GM12875 (cell line): ENCODE results near the gene TRMU.

Source experiments
- H3K4me3 ChIP-seq: one replicate; pipeline ENCODE4 v1.5.1; 2011; ENCODE audit warnings: low read depth, low read length, control low read depth
- TF ChIP-seq, protein P1 (sequence below): IDR thresholded peaks from 2 replicates; pipeline ENCODE4 v1.5.1; 2011; ENCODE audit warnings: low read depth, mild to moderate bottlenecking, control low read depth, inconsistent platforms, low read length, moderate library complexity, borderline replicate concordance; ENCODE audit not compliant: insufficient read depth

TRMU gene

GRCh38 chr22:46349238-46349637 lies 13.7 kb downstream of the TRMU start:
- no peak overlapping the region for H3K4me3 ChIP-seq
- TF ChIP-seq, protein P1, sequence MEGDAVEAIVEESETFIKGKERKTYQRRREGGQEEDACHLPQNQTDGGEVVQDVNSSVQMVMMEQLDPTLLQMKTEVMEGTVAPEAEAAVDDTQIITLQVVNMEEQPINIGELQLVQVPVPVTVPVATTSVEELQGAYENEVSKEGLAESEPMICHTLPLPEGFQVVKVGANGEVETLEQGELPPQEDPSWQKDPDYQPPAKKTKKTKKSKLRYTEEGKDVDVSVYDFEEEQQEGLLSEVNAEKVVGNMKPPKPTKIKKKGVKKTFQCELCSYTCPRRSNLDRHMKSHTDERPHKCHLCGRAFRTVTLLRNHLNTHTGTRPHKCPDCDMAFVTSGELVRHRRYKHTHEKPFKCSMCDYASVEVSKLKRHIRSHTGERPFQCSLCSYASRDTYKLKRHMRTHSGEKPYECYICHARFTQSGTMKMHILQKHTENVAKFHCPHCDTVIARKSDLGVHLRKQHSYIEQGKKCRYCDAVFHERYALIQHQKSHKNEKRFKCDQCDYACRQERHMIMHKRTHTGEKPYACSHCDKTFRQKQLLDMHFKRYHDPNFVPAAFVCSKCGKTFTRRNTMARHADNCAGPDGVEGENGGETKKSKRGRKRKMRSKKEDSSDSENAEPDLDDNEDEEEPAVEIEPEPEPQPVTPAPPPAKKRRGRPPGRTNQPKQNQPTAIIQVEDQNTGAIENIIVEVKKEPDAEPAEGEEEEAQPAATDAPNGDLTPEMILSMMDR: no peak

DNA sequence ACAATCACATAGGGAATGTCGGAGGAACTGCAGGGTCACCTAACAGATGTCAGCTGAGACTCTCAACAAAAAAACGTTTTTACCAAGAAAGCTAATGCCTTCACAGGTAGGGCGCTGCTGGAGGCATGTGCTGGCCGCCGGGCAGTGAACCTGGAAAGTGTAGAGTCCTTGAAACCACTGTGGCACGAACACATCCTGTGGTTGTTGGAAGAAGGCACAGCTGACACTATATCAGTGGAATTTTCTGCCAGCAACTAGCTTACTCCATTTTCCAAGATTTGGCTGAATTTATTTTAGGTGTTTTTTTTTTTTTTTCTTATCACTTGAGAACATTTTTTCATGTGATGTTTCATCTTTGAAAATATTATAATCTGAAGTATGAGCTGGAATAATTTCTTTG lies 14.2 kb downstream of the TRMU start:
- TF ChIP-seq, protein P1: no peak
- H3K4me3 ChIP-seq: no peak overlapping the region

DNA sequence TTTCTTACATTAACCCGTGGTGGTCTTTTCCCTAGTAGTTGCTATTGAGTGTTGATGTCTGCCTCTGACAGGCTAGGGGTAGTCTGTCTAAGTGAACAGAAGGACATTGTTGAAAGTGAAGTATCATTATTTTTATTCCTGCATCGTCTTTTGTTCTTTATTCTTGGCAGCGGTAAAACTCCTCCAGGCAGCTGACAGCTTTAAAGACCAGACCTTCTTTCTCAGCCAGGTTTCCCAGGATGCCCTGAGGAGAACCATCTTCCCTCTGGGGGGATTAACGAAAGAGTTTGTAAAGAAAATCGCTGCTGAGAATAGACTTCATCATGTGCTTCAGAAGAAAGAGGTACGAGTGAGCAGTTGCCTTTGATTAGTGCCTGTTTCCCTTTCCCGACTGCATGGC lies 14.6 kb downstream of the TRMU start:
- H3K4me3 ChIP-seq: no peak overlapping the region
- TF ChIP-seq, protein P1: no peak

- TF ChIP-seq, protein P1: no peak
Measured at GRCh38 chr22:46350646-46351045, 15.1 kb downstream of the TRMU start.

DNA sequence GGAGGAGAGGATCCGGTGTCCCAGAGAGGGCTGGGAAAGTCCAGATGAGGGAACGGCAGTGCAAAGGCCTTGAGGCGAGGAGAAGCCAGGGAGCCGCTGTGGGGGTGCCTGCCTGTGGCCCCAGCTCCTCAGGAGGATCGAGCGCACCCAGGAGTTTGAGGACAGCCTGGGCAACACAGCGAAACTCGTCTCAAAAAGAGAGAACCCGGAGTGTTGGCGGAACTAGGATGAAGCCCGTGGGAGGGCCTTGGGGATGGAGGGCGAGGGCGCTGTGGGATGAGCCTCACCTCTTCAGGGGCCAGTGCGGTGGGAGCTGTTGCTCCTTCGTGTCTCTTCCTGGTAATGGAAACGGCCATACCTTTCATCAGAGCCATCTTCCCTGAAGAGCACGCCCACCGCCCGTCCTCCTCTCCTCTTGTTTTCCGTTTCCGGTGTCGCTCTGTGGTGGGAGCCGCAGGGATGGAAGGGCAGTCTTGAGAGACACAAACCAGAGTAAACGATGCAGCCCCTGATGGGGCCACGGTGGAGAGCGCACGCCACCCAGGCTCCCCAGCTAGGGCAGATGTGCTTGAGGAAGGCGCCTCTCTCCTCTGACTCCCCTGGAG lies 15.7 kb downstream of the TRMU start:
- TF ChIP-seq, protein P1: no peak
- no peak overlapping the region for H3K4me3 ChIP-seq

More at GRCh38 chr22:46350646-46351045, 15.1 kb downstream of the TRMU start:
- no peak overlapping the region for H3K4me3 ChIP-seq

- H3K4me3 ChIP-seq: no peak overlapping the region
- TF ChIP-seq, protein P1: no peak
Measured at GRCh38 chr22:46351767-46352166, 16.3 kb downstream of the TRMU start.

GRCh38 chr22:46352276-46352675 lies 16.8 kb downstream of the TRMU start:
- TF ChIP-seq, protein P1: no peak
- H3K4me3 ChIP-seq: no peak overlapping the region
